GM10266 (cell line): Measurements from ENCODE around the gene NAA40.
A peak's percentile ranks its signal among the peaks of the same experiment; 100 is the strongest.

Experiments
- DNase-seq: peaks from one replicate; pipeline ENCODE4 v3.0.0; 2012; ENCODE audit errors: extremely low spot score
- TF ChIP-seq, protein P1 (sequence below): IDR thresholded peaks from 2 replicates; pipeline ENCODE4 v1.5.1; 2012; ENCODE audit warnings: mild to moderate bottlenecking, low read depth; ENCODE audit not compliant: control insufficient read depth, insufficient read depth; ENCODE audit errors: missing control alignments

Gene NAA40

DNA sequence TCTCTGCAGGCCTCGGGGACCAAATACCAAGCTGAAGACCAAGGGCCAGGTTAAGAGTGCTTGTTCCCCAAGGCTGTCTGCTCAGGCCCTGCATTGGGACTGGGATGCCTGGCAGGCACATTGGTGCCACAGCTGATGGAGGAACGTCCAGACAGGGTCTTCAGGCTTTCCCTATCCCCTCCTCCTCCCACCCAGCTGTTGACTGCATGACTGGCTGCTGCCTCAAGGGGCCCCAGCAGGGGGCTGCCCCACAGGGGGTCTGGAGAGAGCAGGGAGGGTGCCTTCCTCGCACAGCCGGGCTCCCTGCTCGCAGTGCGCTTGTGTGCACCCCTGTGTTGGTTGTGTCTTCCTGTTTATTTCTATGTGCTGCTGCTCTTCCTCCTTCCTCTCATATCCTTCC, 31.7 kb upstream of the NAA40 start:
- TF ChIP-seq, protein P1, sequence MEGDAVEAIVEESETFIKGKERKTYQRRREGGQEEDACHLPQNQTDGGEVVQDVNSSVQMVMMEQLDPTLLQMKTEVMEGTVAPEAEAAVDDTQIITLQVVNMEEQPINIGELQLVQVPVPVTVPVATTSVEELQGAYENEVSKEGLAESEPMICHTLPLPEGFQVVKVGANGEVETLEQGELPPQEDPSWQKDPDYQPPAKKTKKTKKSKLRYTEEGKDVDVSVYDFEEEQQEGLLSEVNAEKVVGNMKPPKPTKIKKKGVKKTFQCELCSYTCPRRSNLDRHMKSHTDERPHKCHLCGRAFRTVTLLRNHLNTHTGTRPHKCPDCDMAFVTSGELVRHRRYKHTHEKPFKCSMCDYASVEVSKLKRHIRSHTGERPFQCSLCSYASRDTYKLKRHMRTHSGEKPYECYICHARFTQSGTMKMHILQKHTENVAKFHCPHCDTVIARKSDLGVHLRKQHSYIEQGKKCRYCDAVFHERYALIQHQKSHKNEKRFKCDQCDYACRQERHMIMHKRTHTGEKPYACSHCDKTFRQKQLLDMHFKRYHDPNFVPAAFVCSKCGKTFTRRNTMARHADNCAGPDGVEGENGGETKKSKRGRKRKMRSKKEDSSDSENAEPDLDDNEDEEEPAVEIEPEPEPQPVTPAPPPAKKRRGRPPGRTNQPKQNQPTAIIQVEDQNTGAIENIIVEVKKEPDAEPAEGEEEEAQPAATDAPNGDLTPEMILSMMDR = no peak
- peak; percentile 28 for DNase-seq

DNA sequence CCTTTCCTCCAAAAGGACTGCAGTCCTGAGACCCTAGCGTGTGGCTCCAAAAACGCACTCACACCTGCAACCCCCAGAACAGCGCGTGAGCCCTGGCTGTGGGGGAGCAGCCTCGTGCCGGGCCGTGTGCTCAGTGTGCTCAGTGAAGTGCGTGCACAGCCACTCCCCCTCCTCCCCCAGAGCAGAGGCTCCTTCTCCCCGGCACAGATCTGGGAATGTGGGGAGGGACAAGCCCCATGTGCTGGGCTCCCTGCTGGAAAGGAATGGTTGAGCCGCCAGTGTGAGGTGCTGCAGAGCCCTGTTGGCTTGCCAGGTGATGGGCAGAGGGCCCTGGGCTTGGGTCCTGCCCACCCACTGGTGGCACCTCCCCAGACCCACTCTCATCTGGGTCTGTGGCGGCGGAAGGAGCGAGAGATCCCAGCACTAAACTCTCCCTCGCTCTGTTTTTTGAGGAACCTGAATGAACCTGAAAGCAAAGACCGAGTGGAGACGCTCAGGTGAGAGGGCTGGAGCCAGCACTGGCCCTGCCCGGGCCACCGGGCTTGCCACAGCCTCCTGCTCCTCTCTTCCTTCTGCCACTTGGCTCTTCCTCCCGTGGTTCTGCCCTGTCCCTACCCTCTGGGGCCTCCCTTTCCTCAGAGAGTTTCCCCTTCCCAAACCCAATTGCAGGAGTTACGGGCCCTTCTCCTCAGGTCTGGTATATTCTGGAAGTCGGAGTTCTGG, 30.8 kb upstream of the NAA40 start:
- TF ChIP-seq, protein P1 = no peak
- no peak for DNase-seq

DNA sequence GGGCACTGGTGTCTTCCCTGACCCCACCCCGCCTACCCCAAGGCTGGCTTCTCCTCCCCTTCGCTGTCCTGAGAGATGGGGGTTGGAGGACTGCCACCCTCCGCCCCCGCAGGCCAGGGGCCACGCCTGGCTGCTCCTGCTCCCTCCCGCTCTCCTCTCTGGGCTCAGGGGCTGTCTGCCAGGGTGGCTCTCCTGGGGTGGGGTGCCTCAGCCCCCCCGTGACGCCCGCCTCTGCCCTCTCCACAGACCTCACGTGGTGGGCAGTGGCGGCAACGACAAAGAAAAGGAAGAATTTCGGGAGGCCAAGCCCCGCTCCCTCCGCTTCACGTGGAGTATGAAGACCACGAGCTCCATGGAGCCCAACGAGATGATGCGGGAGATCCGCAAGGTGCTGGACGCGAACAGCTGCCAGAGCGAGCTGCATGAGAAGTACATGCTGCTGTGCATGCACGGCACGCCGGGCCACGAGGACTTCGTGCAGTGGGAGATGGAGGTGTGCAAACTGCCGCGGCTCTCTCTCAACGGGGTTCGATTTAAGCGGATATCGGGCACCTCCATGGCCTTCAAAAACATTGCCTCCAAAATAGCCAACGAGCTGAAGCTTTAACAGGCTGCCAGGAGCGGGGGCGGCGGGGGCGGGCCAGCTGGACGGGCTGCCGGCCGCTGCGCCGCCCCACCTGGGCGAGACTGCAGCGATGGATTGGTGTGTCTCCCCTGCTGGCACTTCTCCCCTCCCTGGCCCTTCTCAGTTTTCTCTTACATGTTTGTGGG, 30.0 kb upstream of the NAA40 start:
- DNase-seq = no peak
- TF ChIP-seq, protein P1 = no peak

DNA sequence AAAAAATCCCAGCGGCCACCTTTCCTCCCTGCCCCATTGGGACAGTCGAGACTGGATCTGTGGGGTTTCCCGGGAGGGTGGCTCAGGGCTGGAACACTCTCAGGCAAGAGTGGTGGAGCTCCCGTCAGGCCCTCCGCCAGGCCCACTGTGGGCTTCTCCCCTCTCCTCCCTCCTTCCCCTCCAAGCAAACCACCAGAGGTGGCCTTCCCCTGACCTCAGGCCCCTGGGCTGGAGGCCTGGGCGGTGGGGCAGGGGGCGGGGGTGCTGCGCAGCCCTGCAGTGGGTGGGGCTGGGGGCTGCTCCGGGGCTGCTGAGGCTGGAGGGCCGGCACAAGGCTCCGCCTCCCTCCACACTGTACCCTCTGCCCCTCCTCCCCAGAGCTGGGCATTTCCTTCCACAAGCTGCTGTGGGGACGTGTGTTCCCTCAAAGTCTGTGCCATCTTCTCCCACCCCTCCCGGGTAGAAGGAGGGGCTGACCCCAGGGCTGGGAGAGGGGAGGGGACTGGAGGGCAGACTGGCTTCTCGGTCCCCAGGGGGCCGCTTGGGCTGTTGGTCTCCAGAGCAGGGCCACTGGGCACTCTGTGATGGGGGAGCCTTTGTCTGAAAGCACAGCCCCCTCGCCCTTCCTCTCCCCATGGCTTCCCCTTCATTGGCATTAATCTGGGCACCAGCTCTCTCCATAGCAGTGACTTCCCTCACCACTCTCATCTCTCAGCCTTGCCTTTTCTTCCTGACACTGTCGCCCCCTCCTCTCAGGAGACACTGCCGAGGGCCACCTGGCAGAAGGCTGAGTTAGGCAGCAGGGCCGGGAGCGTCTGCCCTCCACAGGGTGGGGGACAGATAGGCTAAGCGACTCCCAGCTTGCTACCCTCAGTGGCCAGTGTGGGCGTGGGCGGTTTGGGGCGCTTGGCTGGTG, 29.0 kb upstream of the NAA40 start:
- DNase-seq = peak; percentile 38

DNA sequence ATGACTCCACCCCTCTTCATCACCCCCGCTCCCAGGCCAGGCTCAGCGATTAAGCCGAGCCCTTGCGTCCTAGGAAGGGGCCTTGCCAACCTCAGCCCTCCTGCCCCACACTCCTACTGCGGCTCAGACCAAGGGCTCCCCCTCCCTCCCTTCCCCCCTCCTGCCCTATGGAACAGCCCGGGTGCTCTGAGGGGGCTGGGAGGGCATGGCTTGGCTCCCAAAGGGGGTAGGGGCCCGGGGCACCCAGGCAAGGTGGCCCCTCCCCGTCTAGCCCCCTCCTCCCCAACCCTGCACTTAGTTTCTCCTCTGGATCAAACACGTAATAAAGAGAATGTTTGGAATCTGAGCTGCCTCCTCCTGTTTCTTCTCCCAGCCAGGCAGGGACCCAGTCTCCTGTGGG, 28.1 kb upstream of the NAA40 start:
- TF ChIP-seq, protein P1 = no peak
- no peak for DNase-seq

More for the DNA sequence above, 29.0 kb upstream of the NAA40 start:
- TF ChIP-seq, protein P1 = no peak

DNA sequence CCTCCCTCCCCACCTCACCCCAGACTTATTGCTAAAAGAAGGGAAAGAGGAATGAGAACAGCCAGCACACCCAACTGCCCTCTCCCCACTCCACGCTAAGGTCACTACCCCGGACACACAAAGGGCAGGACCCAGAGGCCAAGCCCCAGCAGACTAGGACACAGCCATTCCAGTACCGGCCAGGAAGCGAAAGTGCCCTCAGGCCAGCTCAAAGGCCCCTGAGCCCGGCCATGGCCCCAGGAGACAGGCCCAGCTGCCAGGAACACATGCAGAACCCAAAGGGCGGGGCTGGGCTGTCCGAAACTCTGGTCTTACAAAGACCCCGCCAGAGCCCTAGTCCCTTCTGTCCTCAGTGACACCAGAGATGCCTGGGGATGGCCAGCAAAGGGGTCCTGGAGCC, 27.4 kb upstream of the NAA40 start:
- DNase-seq = peak; percentile 23
- TF ChIP-seq, protein P1 = no peak
